ENCODE measurements around the gene LRRC15.

The LRRC15 gene

GRCh38 chr3:194333212-194333980, 36.1 kb downstream of the LRRC15 start:
- peak overlapping the region; percentile 41 for H3K4me3 ChIP-seq (ENCODE audit: extremely low read depth, insufficient read depth, low read length, poor library complexity, severe bottlenecking)
- WGBS, 2 experiments (ENCODE audit: insufficient coverage in 2 of 2), result 4 to 7% methylated on average over 58 to 64 of the region's 69 CpGs
- no peak overlapping the region for H3K27ac ChIP-seq (ENCODE audit: low read depth, low read length, severe bottlenecking)
- no peaks in the 10 kb centered on the region for H3K36me3 ChIP-seq (ENCODE audit: control insufficient read depth, insufficient read depth, low read length)
- peaks cover 21% of the 10 kb centered on the region for H3K4me1 ChIP-seq (ENCODE audit: control insufficient read depth, insufficient read depth, low read length, poor library complexity, severe bottlenecking)
- no peaks in the 10 kb centered on the region for H3K9me3 ChIP-seq (ENCODE audit: control insufficient read depth, low read length)

GRCh38 chr3:194332858-194333211, 36.7 kb downstream of the LRRC15 start:
- Histone ChIP-seq H3K36me3 (ENCODE audit: control insufficient read depth, insufficient read depth, low read length) (no peaks in the 10 kb centered on the region), H3K9me3 (ENCODE audit: control insufficient read depth, low read length) (no peaks in the 10 kb centered on the region), H3K4me1 (ENCODE audit: control insufficient read depth, insufficient read depth, low read length, poor library complexity, severe bottlenecking) (peaks cover 21% of the 10 kb centered on the region), H3K27ac (ENCODE audit: low read depth, low read length, severe bottlenecking) (no peak overlapping the region), H3K4me3 (ENCODE audit: extremely low read depth, insufficient read depth, low read length, poor library complexity, severe bottlenecking) (no peak overlapping the region)
- WGBS, 2 experiments (ENCODE audit: insufficient coverage in 2 of 2), result 82 to 85% methylated on average over 4 of the region's 7 CpGs

- 64 to 78% methylated on average over 3 to 4 of the region's 4 CpGs for WGBS, 2 experiments (ENCODE audit: insufficient coverage in 2 of 2)
- Histone ChIP-seq H3K27ac (ENCODE audit: low read depth, low read length, severe bottlenecking) (no peak overlapping the region), H3K4me1 (ENCODE audit: control insufficient read depth, insufficient read depth, low read length, poor library complexity, severe bottlenecking) (peaks cover 16% of the 10 kb centered on the region), H3K36me3 (ENCODE audit: control insufficient read depth, insufficient read depth, low read length) (no peaks in the 10 kb centered on the region), H3K4me3 (ENCODE audit: extremely low read depth, insufficient read depth, low read length, poor library complexity, severe bottlenecking) (no peak overlapping the region), H3K9me3 (ENCODE audit: control insufficient read depth, low read length) (peaks cover 16% of the 10 kb centered on the region)
Observed at GRCh38 chr3:194330579-194330978, 39.0 kb downstream of the LRRC15 start.

- no peak overlapping the region for H3K27ac ChIP-seq (ENCODE audit: low read depth, low read length, severe bottlenecking)
- H3K9me3 ChIP-seq (ENCODE audit: control insufficient read depth, low read length), result peaks cover 16% of the 10 kb centered on the region
- no peak overlapping the region for H3K4me3 ChIP-seq (ENCODE audit: extremely low read depth, insufficient read depth, low read length, poor library complexity, severe bottlenecking)
- WGBS, 2 experiments (ENCODE audit: insufficient coverage in 2 of 2), result 80 to 89% methylated on average over 9 to 10 of the region's 10 CpGs
- H3K36me3 ChIP-seq (ENCODE audit: control insufficient read depth, insufficient read depth, low read length), result no peaks in the 10 kb centered on the region
- peaks cover 16% of the 10 kb centered on the region for H3K4me1 ChIP-seq (ENCODE audit: control insufficient read depth, insufficient read depth, low read length, poor library complexity, severe bottlenecking)
Observed at GRCh38 chr3:194330160-194330559, 39.4 kb downstream of the LRRC15 start.

- 81 to 92% methylated on average over 6 of the region's 7 CpGs for WGBS, 2 experiments (ENCODE audit: insufficient coverage in 2 of 2)
- no peak overlapping the region for H3K4me3 ChIP-seq (ENCODE audit: extremely low read depth, insufficient read depth, low read length, poor library complexity, severe bottlenecking)
- peaks cover 16% of the 10 kb centered on the region for H3K4me1 ChIP-seq (ENCODE audit: control insufficient read depth, insufficient read depth, low read length, poor library complexity, severe bottlenecking)
- H3K36me3 ChIP-seq (ENCODE audit: control insufficient read depth, insufficient read depth, low read length), result no peaks in the 10 kb centered on the region
- H3K9me3 ChIP-seq (ENCODE audit: control insufficient read depth, low read length), result peaks cover 16% of the 10 kb centered on the region
- H3K27ac ChIP-seq (ENCODE audit: low read depth, low read length, severe bottlenecking), result no peak overlapping the region
Observed at GRCh38 chr3:194329583-194329965, 40.0 kb downstream of the LRRC15 start.

GRCh38 chr3:194328942-194329582, 40.5 kb downstream of the LRRC15 start:
- Histone ChIP-seq H3K9me3 (ENCODE audit: control insufficient read depth, low read length) (peaks cover 16% of the 10 kb centered on the region), H3K27ac (ENCODE audit: low read depth, low read length, severe bottlenecking) (no peak overlapping the region), H3K4me3 (ENCODE audit: extremely low read depth, insufficient read depth, low read length, poor library complexity, severe bottlenecking) (no peak overlapping the region), H3K4me1 (ENCODE audit: control insufficient read depth, insufficient read depth, low read length, poor library complexity, severe bottlenecking) (peaks cover 16% of the 10 kb centered on the region), H3K36me3 (ENCODE audit: control insufficient read depth, insufficient read depth, low read length) (no peaks in the 10 kb centered on the region)
- 97% methylated on average over 7 to 9 of the region's 14 CpGs for WGBS, 2 experiments (ENCODE audit: insufficient coverage in 2 of 2)

GRCh38 chr3:194328053-194328657, 41.4 kb downstream of the LRRC15 start:
- H3K27ac ChIP-seq (ENCODE audit: low read depth, low read length, severe bottlenecking), result no peak overlapping the region
- peaks cover 21% of the 10 kb centered on the region for H3K4me1 ChIP-seq (ENCODE audit: control insufficient read depth, insufficient read depth, low read length, poor library complexity, severe bottlenecking)
- H3K4me3 ChIP-seq (ENCODE audit: extremely low read depth, insufficient read depth, low read length, poor library complexity, severe bottlenecking), result no peak overlapping the region
- no peaks in the 10 kb centered on the region for H3K36me3 ChIP-seq (ENCODE audit: control insufficient read depth, insufficient read depth, low read length)
- WGBS, 2 experiments (ENCODE audit: insufficient coverage in 2 of 2), result 88 to 93% methylated on average over 27 of the region's 27 CpGs
- peaks cover 16% of the 10 kb centered on the region for H3K9me3 ChIP-seq (ENCODE audit: control insufficient read depth, low read length)

GRCh38 chr3:194327218-194328052, 42.1 kb downstream of the LRRC15 start:
- no peak overlapping the region for H3K27ac ChIP-seq (ENCODE audit: low read depth, low read length, severe bottlenecking)
- H3K4me1 ChIP-seq (ENCODE audit: control insufficient read depth, insufficient read depth, low read length, poor library complexity, severe bottlenecking), result peaks cover 21% of the 10 kb centered on the region
- no peaks in the 10 kb centered on the region for H3K36me3 ChIP-seq (ENCODE audit: control insufficient read depth, insufficient read depth, low read length)
- peaks cover 18% of the 10 kb centered on the region for H3K9me3 ChIP-seq (ENCODE audit: control insufficient read depth, low read length)
- H3K4me3 ChIP-seq (ENCODE audit: extremely low read depth, insufficient read depth, low read length, poor library complexity, severe bottlenecking), result no peak overlapping the region
- 88 to 90% methylated on average over 3 to 4 of the region's 5 CpGs for WGBS, 2 experiments (ENCODE audit: insufficient coverage in 2 of 2)

- no peak overlapping the region for H3K4me3 ChIP-seq (ENCODE audit: extremely low read depth, insufficient read depth, low read length, poor library complexity, severe bottlenecking)
- peaks cover 21% of the 10 kb centered on the region for H3K4me1 ChIP-seq (ENCODE audit: control insufficient read depth, insufficient read depth, low read length, poor library complexity, severe bottlenecking)
- WGBS, 2 experiments (ENCODE audit: insufficient coverage in 2 of 2), result 100% methylated on average over 2 of the region's 2 CpGs
- H3K9me3 ChIP-seq (ENCODE audit: control insufficient read depth, low read length), result peaks cover 21% of the 10 kb centered on the region
- H3K27ac ChIP-seq (ENCODE audit: low read depth, low read length, severe bottlenecking), result no peak overlapping the region
- no peaks in the 10 kb centered on the region for H3K36me3 ChIP-seq (ENCODE audit: control insufficient read depth, insufficient read depth, low read length)
Observed at GRCh38 chr3:194326968-194327217, 42.6 kb downstream of the LRRC15 start.

GRCh38 chr3:194326192-194326967, 43.2 kb downstream of the LRRC15 start:
- WGBS, 2 experiments (ENCODE audit: insufficient coverage in 2 of 2), result 80 to 90% methylated on average over 4 to 13 of the region's 15 CpGs
- H3K27ac ChIP-seq (ENCODE audit: low read depth, low read length, severe bottlenecking), result no peak overlapping the region
- no peak overlapping the region for H3K4me3 ChIP-seq (ENCODE audit: extremely low read depth, insufficient read depth, low read length, poor library complexity, severe bottlenecking)

More at GRCh38 chr3:194326192-194326967, 43.2 kb downstream of the LRRC15 start:
- peaks cover 19% of the 10 kb centered on the region for H3K4me1 ChIP-seq (ENCODE audit: control insufficient read depth, insufficient read depth, low read length, poor library complexity, severe bottlenecking)
- no peaks in the 10 kb centered on the region for H3K36me3 ChIP-seq (ENCODE audit: control insufficient read depth, insufficient read depth, low read length)
- H3K9me3 ChIP-seq (ENCODE audit: control insufficient read depth, low read length), result peaks cover 21% of the 10 kb centered on the region

Measured in mesodermal cell (in vitro differentiated cells).